Endothelial cell of umbilical vein (primary cell): ENCODE results near the gene KXD1.

Experiments
- EZH2 ChIP-seq: IDR thresholded peaks from 2 replicates; pipeline ENCODE4 v1.6.1; 2012; ENCODE audit warnings: borderline replicate concordance, low read depth, mild to moderate bottlenecking, moderate library complexity, low read length, inconsistent platforms; ENCODE audit not compliant: severe bottlenecking
- FOS ChIP-seq: IDR thresholded peaks from 2 replicates; pipeline ENCODE4 v1.6.1; 2011; ENCODE audit warnings: mild to moderate bottlenecking, low read length, moderate library complexity, borderline replicate concordance; ENCODE audit not compliant: insufficient read depth
- JUN ChIP-seq: IDR thresholded peaks from 2 replicates; pipeline ENCODE4 v1.6.1; 2011; ENCODE audit warnings: borderline replicate concordance, low read depth; ENCODE audit not compliant: insufficient read length, insufficient read depth
- POLR2A ChIP-seq: IDR thresholded peaks from 2 replicates; pipeline ENCODE4 v1.6.1; 2012; ENCODE audit warnings: low read depth, mild to moderate bottlenecking, control low read depth, low read length
- POLR2AphosphoS5 ChIP-seq: IDR thresholded peaks from 2 replicates; pipeline ENCODE4 v1.6.1; 2012; ENCODE audit warnings: low read depth, mild to moderate bottlenecking, control low read depth, low read length, moderate library complexity; ENCODE audit not compliant: insufficient read depth
- TF ChIP-seq, protein P1 (sequence below), 2 donors: IDR thresholded peaks; 1 replicate in 1 of 2; 2 replicates in 1 of 2; pipeline ENCODE4 v1.5.1; 2011; ENCODE audit warnings: low read length in 2 of 2, mild to moderate bottlenecking in 2 of 2, moderate library complexity in 2 of 2, control low read depth in 1 of 2, inconsistent platforms in 1 of 2, low read depth in 1 of 2; ENCODE audit not compliant: insufficient read depth in 1 of 2; ENCODE audit errors: extremely low read depth in 1 of 2
- TF ChIP-seq, protein P2 (sequence below): IDR thresholded peaks from 2 replicates; pipeline ENCODE4 v1.6.1; 2011; ENCODE audit not compliant: insufficient read depth, insufficient read length

DNA sequence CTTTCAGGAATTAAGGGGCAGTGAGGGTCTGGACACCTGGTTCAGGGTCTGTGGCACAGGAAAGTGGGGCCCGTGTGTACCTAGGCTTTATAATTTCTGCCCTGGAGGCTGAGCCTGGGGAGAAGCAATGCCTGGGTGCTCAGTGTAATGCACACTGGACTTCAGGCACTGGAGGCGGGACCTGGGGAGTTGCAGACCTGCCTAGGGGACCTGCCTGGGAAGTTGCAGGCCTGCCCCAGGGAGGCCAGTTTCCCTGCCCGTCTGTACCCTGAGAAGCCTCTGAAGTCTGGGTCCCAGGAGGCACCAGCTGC lies 52.5 kb downstream of the KXD1 start:
- TF ChIP-seq POLR2A (no peak), JUN (no peak), POLR2AphosphoS5 (no peak), FOS (no peak), EZH2 (no peak)
- TF ChIP-seq, protein P1, sequence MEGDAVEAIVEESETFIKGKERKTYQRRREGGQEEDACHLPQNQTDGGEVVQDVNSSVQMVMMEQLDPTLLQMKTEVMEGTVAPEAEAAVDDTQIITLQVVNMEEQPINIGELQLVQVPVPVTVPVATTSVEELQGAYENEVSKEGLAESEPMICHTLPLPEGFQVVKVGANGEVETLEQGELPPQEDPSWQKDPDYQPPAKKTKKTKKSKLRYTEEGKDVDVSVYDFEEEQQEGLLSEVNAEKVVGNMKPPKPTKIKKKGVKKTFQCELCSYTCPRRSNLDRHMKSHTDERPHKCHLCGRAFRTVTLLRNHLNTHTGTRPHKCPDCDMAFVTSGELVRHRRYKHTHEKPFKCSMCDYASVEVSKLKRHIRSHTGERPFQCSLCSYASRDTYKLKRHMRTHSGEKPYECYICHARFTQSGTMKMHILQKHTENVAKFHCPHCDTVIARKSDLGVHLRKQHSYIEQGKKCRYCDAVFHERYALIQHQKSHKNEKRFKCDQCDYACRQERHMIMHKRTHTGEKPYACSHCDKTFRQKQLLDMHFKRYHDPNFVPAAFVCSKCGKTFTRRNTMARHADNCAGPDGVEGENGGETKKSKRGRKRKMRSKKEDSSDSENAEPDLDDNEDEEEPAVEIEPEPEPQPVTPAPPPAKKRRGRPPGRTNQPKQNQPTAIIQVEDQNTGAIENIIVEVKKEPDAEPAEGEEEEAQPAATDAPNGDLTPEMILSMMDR (IDR thresholded peaks at IDR 0.05; ENCODE audit: extremely low read depth in 1 of 2, insufficient read depth in 1 of 2, low read depth in 1 of 2, low read length in 2 of 2) = no peak
- TF ChIP-seq, protein P2, sequence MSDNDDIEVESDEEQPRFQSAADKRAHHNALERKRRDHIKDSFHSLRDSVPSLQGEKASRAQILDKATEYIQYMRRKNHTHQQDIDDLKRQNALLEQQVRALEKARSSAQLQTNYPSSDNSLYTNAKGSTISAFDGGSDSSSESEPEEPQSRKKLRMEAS = no peak
